GM12878 (cell line): ENCODE results near the gene LRIG3. TPM values are rescaled to one million over a fixed set of nuclear protein-coding genes. Genes with fewer than 3 reads are reported as not detected.

Source experiments
- ATAC-seq: fragments of 200-7000 bp; cut with Tn5 transposase; 3 replicates; pipeline ENCODE4 v1.9.1; 2020; ENCODE audit warnings: mild to moderate bottlenecking, moderate library complexity
- BruUV-seq: library from RNA; stranded (reverse); fragments of 400-500 nt; replicated peaks from 2 replicates; lab custom pipeline; 2021; lab: Mats Ljungman, UMichigan
- CTCF ChIA-PET: fragments of 300-600 bp; sonication (Branson Sonifier 250); formaldehyde crosslinking; extraction: SDS; loops from one replicate; lab custom pipeline; 2021; ENCODE audit warnings: inconsistent platforms; lab: Yijun Ruan, JAX
- POLR2A ChIA-PET: fragments of 350-600 bp; formaldehyde crosslinking; extraction: SDS; loops from one replicate; lab custom pipeline; 2021; ENCODE audit warnings: inconsistent platforms; lab: Charles Lee
- RAD21 ChIA-PET: fragments of 300-600 bp; sonication (Branson Sonifier 250); formaldehyde crosslinking; loops from one replicate; lab custom pipeline; 2023; ENCODE audit warnings: antibody characterized with exemption; ENCODE audit not compliant: unreplicated experiment; lab: Charles Lee
- SMC1A ChIA-PET: fragments of 300-600 bp; sonication (Branson Sonifier 250); formaldehyde crosslinking; loops from one replicate; lab custom pipeline; 2023; ENCODE audit not compliant: unreplicated experiment, uncharacterized antibody; lab: Charles Lee
- DNase-seq: peaks from one replicate; pipeline ENCODE4 v3.0.0-alpha.2; 2011; ENCODE audit warnings: low read depth, low spot score
- FAIRE-seq: peaks from 3 replicates; lab custom pipeline; 2011; peaks lifted over from hg19 to GRCh38; lab: Jason Lieb, UNC
- H2AFZ ChIP-seq: 2 replicates; pipeline ENCODE4 v1.6.0; 2011; ENCODE audit warnings: low read depth, low read length, control low read depth; ENCODE audit not compliant: control insufficient read depth
- H3K27ac ChIP-seq: 2 replicates; pipeline ENCODE4 v1.5.1; 2011; ENCODE audit warnings: control low read depth; ENCODE audit not compliant: control insufficient read depth, insufficient read depth
- H3K27me3 ChIP-seq, 2 experiments: replicated peaks in 1 of 2; 2 replicates each; pipeline versions ENCODE4 v1.6.0 to v1.6.1; 2011; ENCODE audit warnings: low read length in 1 of 2; ENCODE audit not compliant: control insufficient read depth in 2 of 2, insufficient read depth in 2 of 2
- H3K36me3 ChIP-seq, 2 experiments: 2 replicates each; pipeline ENCODE4 v1.5.1; 2011; ENCODE audit warnings: low read length in 1 of 2; ENCODE audit not compliant: control insufficient read depth in 2 of 2, insufficient read depth in 2 of 2
- H3K4me1 ChIP-seq: 2 replicates; pipeline ENCODE4 v1.6.1; 2011; ENCODE audit warnings: mild to moderate bottlenecking, low read length, moderate library complexity, mixed read lengths; ENCODE audit not compliant: control insufficient read depth, insufficient read depth
- H3K4me2 ChIP-seq: 2 replicates; pipeline ENCODE4 v1.6.0; 2011; ENCODE audit warnings: control low read depth; ENCODE audit not compliant: control insufficient read depth, insufficient read depth
- H3K4me3 ChIP-seq: fragments of 200-600 bp; sonication (generic); 2 replicates; pipeline ENCODE4 v1.5.1; 2016
- H3K79me2 ChIP-seq: 2 replicates; pipeline ENCODE4 v1.6.0; 2011; ENCODE audit warnings: low read length; ENCODE audit not compliant: control insufficient read depth, insufficient read depth
- H3K9ac ChIP-seq: 2 replicates; pipeline ENCODE4 v1.8.0; 2011; ENCODE audit warnings: low read length, control low read depth, mixed read lengths; ENCODE audit not compliant: control insufficient read depth, insufficient read depth
- H3K9me3 ChIP-seq: replicated peaks from 3 replicates; pipeline ENCODE4 v1.5.1; 2011; ENCODE audit warnings: mild to moderate bottlenecking, low read length; ENCODE audit not compliant: control insufficient read depth, insufficient read depth
- H4K20me1 ChIP-seq: 2 replicates; pipeline ENCODE4 v1.6.0; 2011; ENCODE audit not compliant: control insufficient read depth, insufficient read depth
- ATF2 ChIP-seq: IDR thresholded peaks from 2 replicates; pipeline ENCODE4 v1.6.1; 2012; ENCODE audit warnings: low read length, inconsistent platforms
- BCLAF1 ChIP-seq: fragments of 450-650 bp; IDR thresholded peaks from 2 replicates; pipeline ENCODE4 v1.6.1; 2017; ENCODE audit warnings: antibody characterized with exemption, mild to moderate bottlenecking, moderate library complexity
- CBX3 ChIP-seq: fragments of 200-600 bp; sonication (generic); IDR thresholded peaks from 2 replicates; pipeline ENCODE4 v1.6.1; 2016; ENCODE audit warnings: low read depth, borderline replicate concordance
- CEBPZ ChIP-seq: fragments of 150-350 bp; IDR thresholded peaks from 2 replicates; pipeline ENCODE4 v1.6.1; 2016; ENCODE audit warnings: low read depth, low read length
- ESRRA ChIP-seq: IDR thresholded peaks from 2 replicates; pipeline ENCODE4 v1.6.1; 2012; ENCODE audit warnings: mild to moderate bottlenecking, low read length, improper control_type of control experiment
- ETV6 ChIP-seq, 2 experiments: fragments of 450-650 bp in 1 of 2; IDR thresholded peaks in 1 of 2; conservative IDR thresholded peaks in 1 of 2; 2 replicates each; pipeline ENCODE4 v1.6.1; 2014; ENCODE audit warnings: antibody characterized with exemption in 1 of 2, borderline replicate concordance in 1 of 2, low read depth in 1 of 2, mild to moderate bottlenecking in 1 of 2, moderate library complexity in 1 of 2
- IRF4 ChIP-seq: IDR thresholded peaks from 2 replicates; pipeline ENCODE4 v1.6.1; 2011; ENCODE audit warnings: low read depth, low read length
- JUND ChIP-seq: IDR thresholded peaks from 2 replicates; pipeline ENCODE4 v1.6.1; 2012; ENCODE audit warnings: low read depth, mild to moderate bottlenecking, low read length, improper control_type of control experiment, moderate library complexity
- RCOR1 ChIP-seq: conservative IDR thresholded peaks from 2 replicates; pipeline ENCODE4 v1.6.1; 2012; ENCODE audit warnings: low read depth, low read length, improper control_type of control experiment
- SMAD1 ChIP-seq: fragments of 450-650 bp; IDR thresholded peaks from 2 replicates; pipeline ENCODE4 v1.6.1; 2018; ENCODE audit warnings: mild to moderate bottlenecking, low read depth; ENCODE audit not compliant: partially characterized antibody
- SRF ChIP-seq, 2 experiments: IDR thresholded peaks; 2 replicates each; pipeline ENCODE4 v1.6.1; 2011; ENCODE audit warnings: low read depth in 2 of 2, low read length in 2 of 2, mild to moderate bottlenecking in 1 of 2, moderate library complexity in 1 of 2
- STAT3 ChIP-seq: IDR thresholded peaks from 2 replicates; pipeline ENCODE4 v1.6.1; 2011; ENCODE audit warnings: low read depth, low read length, improper control_type of control experiment
- TBL1XR1 ChIP-seq: IDR thresholded peaks from 2 replicates; pipeline ENCODE4 v1.6.1; 2012; ENCODE audit warnings: low read depth, low read length, improper control_type of control experiment
- YBX1 ChIP-seq: fragments of 450-650 bp; IDR thresholded peaks from 2 replicates; pipeline ENCODE4 v1.6.1; 2016; ENCODE audit warnings: antibody characterized with exemption
- WGBS: methylation state at CpG from one replicate; pipeline ENCODE4 v1.1.6; 2016; ENCODE audit warnings: low lambda C conversion rate; ENCODE audit not compliant: insufficient replicate concordance, insufficient coverage; ENCODE audit errors: missing lambda C conversion rate; 5-methylcytosine and 5-hydroxymethylcytosine counted together
- in situ Hi-C: fragments of 300-500 bp; cut with MboI; formaldehyde crosslinking; loops from 9 replicates; pipeline ENCODE4 v1.14.3; 2018; ENCODE audit warnings: mixed read lengths
- intact Hi-C: fragments of 100-400 bp; cut with micrococcal nuclease; formaldehyde crosslinking; loops from one replicate; pipeline ENCODE4 v1.14.2; 2022; ENCODE audit not compliant: unreplicated experiment
- polyA plus RNA-seq, 11 experiments: library from polyadenylated mRNA; depleted of rRNA in 4 of 11; unstranded in 6 of 11; stranded (reverse) in 5 of 11; fragments of >200 nt; fragmentation: Nextera tagmentation in 4 of 11; fragmentation: Illumina TruSeq in 1 of 11; extraction: Ambion mirVana in 4 of 11; extraction: Trizol in 1 of 11; gene quantifications; 1 replicate in 1 of 11; 2 replicates in 10 of 11; pipeline versions ENCODE4 v1.2.1 to v1.2.3, GENCODE V29; 2011 to 2016; ENCODE audit warnings: inconsistent platforms in 2 of 11, missing spikeins in 2 of 11, low read depth in 1 of 11
- total RNA-seq, 4 experiments: library from RNA; depleted of rRNA in 3 of 4; stranded (reverse); fragments of >200 nt in 3 of 4; fragmentation: Illumina TruSeq in 1 of 4; extraction: Trizol in 1 of 4; gene quantifications; 2 replicates each; pipeline versions ENCODE4 v1.2.1 to v1.2.3, GENCODE V29; 2013 to 2021
- TF ChIP-seq, protein P1 (sequence below): fragments of 450-650 bp; IDR thresholded peaks from 2 replicates; pipeline ENCODE4 v1.6.1; 2017; ENCODE audit warnings: borderline replicate concordance

LRIG3 gene
- total and polyA plus RNA-seq, 10 of the 15 experiments (the other 5 are each of a cell fraction or from before 2014, with no cell fraction given), result 0.95 to 8.5 (median 5.0) TPM

- ChIA-PET SMC1A (no interaction called here), RAD21 (no interaction called here), POLR2A (no interaction called here), CTCF (no interaction called here)
- H4K20me1 ChIP-seq, result no peaks in the 10 kb centered on the region
- BruUV-seq, result no TSS peak
- no peak for ATAC-seq
- H3K4me3 ChIP-seq, result no peak overlapping the region
- H3K4me1 ChIP-seq, result no peaks in the 10 kb centered on the region
- H2AFZ ChIP-seq, result no peak overlapping the region
- no peaks in the 10 kb centered on the region for H3K27me3 ChIP-seq
- FAIRE-seq, result no peak
- no peaks in the 10 kb centered on the region for H3K79me2 ChIP-seq
- no peak for DNase-seq
- no peak overlapping the region for H3K9ac ChIP-seq
- in situ Hi-C loops (no loop called here), intact Hi-C loops (no loop called here)
- H3K4me2 ChIP-seq, result no peak overlapping the region
- no peaks in the 10 kb centered on the region for H3K9me3 ChIP-seq
- WGBS, result 100% methylated on average over 1 of the region's 1 CpG
- no peak overlapping the region for H3K27ac ChIP-seq
- no peaks in the 10 kb centered on the region for H3K36me3 ChIP-seq
- TF ChIP-seq TBL1XR1 (no peak), JUND (no peak), YBX1 (no peak), ESRRA (no peak), STAT3 (no peak), IRF4 (no peak), ATF2 (no peak), RCOR1 (no peak), SMAD1 (no peak), ETV6 (conservative IDR thresholded peaks at IDR 0.05 in 1 of 2, IDR thresholded peaks at IDR 0.05 in 1 of 2; ENCODE audit: borderline replicate concordance in 1 of 2, low read depth in 1 of 2) (no peak), SRF (IDR thresholded peaks at IDR 0.05; ENCODE audit: low read depth in 2 of 2, low read length in 2 of 2) (no peak), BCLAF1 (no peak), CBX3 (no peak), CEBPZ (no peak)
- TF ChIP-seq, protein P1, sequence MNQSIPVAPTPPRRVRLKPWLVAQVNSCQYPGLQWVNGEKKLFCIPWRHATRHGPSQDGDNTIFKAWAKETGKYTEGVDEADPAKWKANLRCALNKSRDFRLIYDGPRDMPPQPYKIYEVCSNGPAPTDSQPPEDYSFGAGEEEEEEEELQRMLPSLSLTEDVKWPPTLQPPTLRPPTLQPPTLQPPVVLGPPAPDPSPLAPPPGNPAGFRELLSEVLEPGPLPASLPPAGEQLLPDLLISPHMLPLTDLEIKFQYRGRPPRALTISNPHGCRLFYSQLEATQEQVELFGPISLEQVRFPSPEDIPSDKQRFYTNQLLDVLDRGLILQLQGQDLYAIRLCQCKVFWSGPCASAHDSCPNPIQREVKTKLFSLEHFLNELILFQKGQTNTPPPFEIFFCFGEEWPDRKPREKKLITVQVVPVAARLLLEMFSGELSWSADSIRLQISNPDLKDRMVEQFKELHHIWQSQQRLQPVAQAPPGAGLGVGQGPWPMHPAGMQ, result no peak
Observed at GRCh38 chr12:58963844-58964243, 43.5 kb upstream of the LRIG3 start.
